Activated naive CD4-positive, alpha-beta T cell treated with anti-CD3 and anti-CD28 coated beads, Interleukin-2, amount 10 ng/mL, durations not matched to agents 7 days and 5 days (primary cell): ENCODE results near the gene IFNLR1.

Experiments used
- CTCF ChIA-PET: fragments of 350-600 bp; sonication (Branson Sonifier 250); formaldehyde crosslinking; loops from one replicate; lab custom pipeline; 2021; ENCODE audit warnings: antibody characterized with exemption; lab: Charles Lee
- DNase-seq: peaks from one replicate; pipeline ENCODE4 v3.0.0-alpha.2; 2020
- H3K27ac Mint-ChIP-seq: one replicate; pipeline ENCODE4 v1.8.0; 2021; ENCODE audit warnings: mild to moderate bottlenecking, moderate library complexity, mixed read lengths
- H3K27me3 Mint-ChIP-seq: one replicate; pipeline ENCODE4 v1.8.0; 2021; ENCODE audit warnings: mild to moderate bottlenecking, mixed read lengths
- H3K36me3 Mint-ChIP-seq: one replicate; pipeline ENCODE4 v1.8.0; 2021; ENCODE audit warnings: mixed read lengths
- H3K4me1 Mint-ChIP-seq: one replicate; pipeline ENCODE4 v1.8.0; 2021; ENCODE audit warnings: mixed read lengths
- H3K4me3 Mint-ChIP-seq: one replicate; pipeline ENCODE4 v1.8.0; 2021; ENCODE audit warnings: mild to moderate bottlenecking, moderate library complexity, mixed read lengths
- H3K9me3 Mint-ChIP-seq: one replicate; pipeline ENCODE4 v1.8.0; 2021; ENCODE audit warnings: mixed read lengths

The IFNLR1 gene

DNA sequence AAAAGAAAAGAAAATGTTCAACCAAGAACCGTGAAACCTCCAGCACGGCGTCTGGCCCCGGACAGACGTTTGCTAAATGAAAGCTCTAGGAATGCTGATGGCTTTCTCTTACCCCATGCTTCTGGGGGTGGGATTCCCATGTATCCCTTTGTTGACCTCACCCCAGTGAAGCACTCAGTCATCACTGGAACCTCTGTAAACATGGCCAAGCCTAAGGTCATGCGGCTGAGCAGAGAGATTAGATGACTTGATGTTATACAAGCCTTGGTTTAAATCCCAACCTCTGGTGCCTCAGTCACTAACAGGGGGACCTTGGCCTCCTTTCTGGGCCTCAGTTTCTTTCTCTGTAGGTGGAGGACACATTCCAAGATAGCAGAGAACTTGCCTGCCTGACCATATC is 72.3 kb downstream of the IFNLR1 start:
- H3K36me3 Mint-ChIP-seq: no peaks in the 10 kb centered on the region
- CTCF ChIA-PET: interaction anchor here (1.1 to 1.4 kb wide), 2 partner anchors 43 to 304 kb away, joined by 3 to 6 read pairs; no protein-coding TSS in a partner anchor
- H3K27ac Mint-ChIP-seq: no peak overlapping the region
- peak; percentile 8 for DNase-seq
- no peaks in the 10 kb centered on the region for H3K9me3 Mint-ChIP-seq
- peaks cover 80% of the 10 kb centered on the region for H3K27me3 Mint-ChIP-seq
- H3K4me3 Mint-ChIP-seq: no peak overlapping the region
- H3K4me1 Mint-ChIP-seq: peaks cover 7% of the 10 kb centered on the region

DNA sequence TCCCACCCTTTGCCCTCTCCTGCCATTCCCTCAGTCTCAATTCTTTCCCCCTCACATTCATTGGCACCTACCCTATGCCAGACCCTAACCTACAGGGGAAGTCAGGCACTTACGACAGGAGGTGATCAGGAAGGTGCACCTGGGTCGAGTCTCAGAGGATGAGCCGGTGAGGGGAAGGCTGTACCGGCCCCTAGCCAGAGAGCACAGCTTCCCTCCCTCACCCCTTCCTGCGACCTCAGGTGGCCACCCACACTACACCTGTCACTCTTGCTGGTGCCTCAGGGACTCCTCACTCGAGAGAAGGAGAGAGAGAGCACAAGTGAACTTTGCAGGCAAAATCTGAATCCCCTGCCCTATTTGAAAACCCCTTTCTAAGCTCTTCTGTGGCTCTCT is 73.5 kb downstream of the IFNLR1 start:
- Mint-ChIP-seq H3K27ac (no peak overlapping the region), H3K4me1 (peaks cover 7% of the 10 kb centered on the region), H3K9me3 (no peaks in the 10 kb centered on the region), H3K36me3 (no peaks in the 10 kb centered on the region), H3K4me3 (no peak overlapping the region), H3K27me3 (peaks cover 74% of the 10 kb centered on the region)
- CTCF ChIA-PET: interaction anchor here (1.1 to 1.4 kb wide), 2 partner anchors 42 to 303 kb away, joined by 3 to 6 read pairs; no protein-coding TSS in a partner anchor
- DNase-seq: peak; percentile 11

DNA sequence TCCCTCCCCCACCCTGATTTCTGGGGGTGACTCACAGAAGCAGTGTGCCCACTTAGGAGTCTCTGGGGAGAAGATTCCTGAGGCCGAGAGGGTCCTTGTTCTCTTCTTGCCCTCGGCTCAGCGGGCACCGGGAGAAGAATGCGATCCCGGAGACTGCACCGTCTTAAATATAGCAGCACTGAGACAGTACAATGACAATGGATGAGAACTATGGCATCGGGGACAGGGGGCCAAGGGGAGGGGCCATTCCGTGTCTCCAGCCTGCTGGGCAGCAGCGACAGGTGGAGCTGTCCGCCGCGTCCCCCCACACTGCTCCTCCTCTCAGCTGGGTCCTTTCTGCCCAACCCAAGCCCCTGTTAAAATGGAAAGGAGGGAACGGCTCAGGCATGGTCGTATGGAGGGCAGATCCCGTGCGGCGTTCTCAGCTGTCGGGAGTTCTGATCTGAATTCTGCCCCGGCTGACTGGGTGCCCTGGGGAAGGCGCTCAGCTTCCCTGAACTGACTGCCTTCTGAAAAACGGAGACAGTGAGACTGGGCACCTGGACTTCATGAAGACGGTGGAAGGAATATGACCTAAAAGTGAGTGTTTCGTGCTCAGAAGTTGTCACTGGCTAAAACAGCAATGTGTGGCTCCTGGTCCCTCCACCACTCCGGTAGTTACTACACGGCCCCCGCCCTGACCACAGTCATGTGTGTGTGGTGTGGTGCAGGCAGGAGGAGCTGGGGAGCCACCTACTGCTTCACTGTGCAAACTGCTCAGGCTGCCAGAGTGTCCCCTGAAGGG is 74.9 kb downstream of the IFNLR1 start, which contains the start of gene MYOM3:
Gene MYOM3, minus strand, starts transcription at position 140 of the 784 bp plus-strand sequence. CDS start 3,499 bp downstream, outside the sequence.
- peaks cover 65% of the 10 kb centered on the region for H3K27me3 Mint-ChIP-seq
- H3K36me3 Mint-ChIP-seq: no peaks in the 10 kb centered on the region
- CTCF ChIA-PET: interaction anchor here (0.6 to 2.9 kb wide), 3 partner anchors 41 to 302 kb away, joined by 3 to 15 read pairs (median 3); no protein-coding TSS in a partner anchor
- peaks cover 7% of the 10 kb centered on the region for H3K4me1 Mint-ChIP-seq
- H3K4me3 Mint-ChIP-seq: no peak within 1 kb of the TSS
- H3K9me3 Mint-ChIP-seq: no peaks in the 10 kb centered on the region
- H3K27ac Mint-ChIP-seq: no peak within 1 kb of the TSS
- peak; percentile 77 for DNase-seq

DNA sequence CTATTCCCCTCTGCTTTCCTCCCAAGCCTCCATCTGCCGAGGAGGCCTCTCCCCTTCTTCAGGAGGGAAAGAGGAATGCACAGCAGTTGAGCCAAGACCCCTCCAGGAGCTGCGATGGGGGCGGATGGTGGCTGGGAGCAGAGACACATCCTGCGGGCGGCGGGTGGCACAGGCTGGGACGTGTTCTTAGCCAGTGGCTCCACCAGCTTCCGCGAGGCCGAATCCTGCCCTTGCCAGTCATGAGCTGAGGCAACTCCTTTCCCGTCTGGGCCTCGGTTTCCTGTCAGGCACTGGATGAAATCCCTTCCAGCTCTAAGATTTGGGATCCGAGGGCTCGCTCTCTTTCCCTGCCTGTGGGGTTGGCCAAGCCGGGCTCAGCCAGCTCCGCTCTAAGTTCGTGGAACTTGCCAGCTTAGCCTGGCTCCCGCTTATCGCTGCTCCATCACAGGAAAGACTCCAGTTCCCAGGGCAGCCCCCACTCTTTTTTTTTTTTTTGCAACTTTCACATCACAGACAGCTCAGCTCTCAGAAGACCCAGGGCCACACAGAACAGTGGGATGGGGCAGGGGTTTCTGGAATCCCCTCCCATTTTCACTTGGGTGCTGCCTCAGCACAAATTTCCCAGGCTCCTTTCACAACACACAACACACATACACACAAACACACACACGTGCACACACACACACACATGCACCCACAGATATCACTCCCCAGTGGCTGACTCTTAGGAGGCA is 75.7 kb downstream of the IFNLR1 start:
- peaks cover 7% of the 10 kb centered on the region for H3K4me1 Mint-ChIP-seq
- no peak for DNase-seq
- no peaks in the 10 kb centered on the region for H3K9me3 Mint-ChIP-seq
- H3K27ac Mint-ChIP-seq: no peak overlapping the region
- no peaks in the 10 kb centered on the region for H3K36me3 Mint-ChIP-seq
- CTCF ChIA-PET: interaction anchor here (0.6 to 2.9 kb wide), 4 partner anchors 40 to 339 kb away, joined by 3 to 15 read pairs (median 3); no protein-coding TSS in a partner anchor
- H3K27me3 Mint-ChIP-seq: peaks cover 59% of the 10 kb centered on the region
- no peak overlapping the region for H3K4me3 Mint-ChIP-seq

DNA sequence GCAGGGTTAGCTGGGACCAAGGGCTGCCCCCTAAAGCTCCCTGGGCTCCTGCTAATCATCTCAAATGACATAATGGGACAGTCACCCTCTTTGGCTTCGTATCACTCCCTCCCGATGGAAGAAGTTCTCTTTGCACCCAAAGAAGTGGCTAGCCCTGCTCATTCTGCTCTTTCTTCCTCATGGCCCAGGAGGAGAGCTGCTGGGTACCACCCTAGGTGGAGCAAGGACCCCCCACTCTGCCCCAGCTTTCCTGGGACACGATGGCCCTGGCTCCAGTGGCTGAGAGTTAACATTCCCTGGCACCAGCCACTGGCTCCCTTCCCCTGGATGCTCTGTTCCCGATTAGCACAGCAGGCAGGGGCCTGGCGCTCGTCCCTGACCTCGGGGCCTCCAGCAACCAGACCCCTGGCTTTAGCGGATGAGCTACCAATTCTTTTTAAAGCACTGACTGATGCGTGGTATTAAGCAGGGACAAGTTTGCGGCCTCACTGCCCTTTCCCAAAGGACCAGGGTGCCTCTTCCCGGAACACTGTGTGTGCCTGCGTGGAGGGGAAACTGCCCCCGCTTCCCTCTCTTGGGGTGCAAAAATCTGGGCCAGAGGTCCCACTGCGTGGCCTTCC is 76.3 kb downstream of the IFNLR1 start:
- H3K36me3 Mint-ChIP-seq: no peaks in the 10 kb centered on the region
- H3K27ac Mint-ChIP-seq: no peak overlapping the region
- no peak for DNase-seq
- CTCF ChIA-PET: interaction anchor here (1.3 to 2.9 kb wide), 3 partner anchors 40 to 339 kb away, joined by 3 to 15 read pairs (median 3); no protein-coding TSS in a partner anchor
- peaks cover 7% of the 10 kb centered on the region for H3K4me1 Mint-ChIP-seq
- H3K27me3 Mint-ChIP-seq: peaks cover 56% of the 10 kb centered on the region
- no peak overlapping the region for H3K4me3 Mint-ChIP-seq
- H3K9me3 Mint-ChIP-seq: no peaks in the 10 kb centered on the region

- Mint-ChIP-seq H3K27ac (no peak overlapping the region), H3K27me3 (peaks cover 58% of the 10 kb centered on the region), H3K9me3 (no peaks in the 10 kb centered on the region), H3K36me3 (no peaks in the 10 kb centered on the region), H3K4me1 (peaks cover 7% of the 10 kb centered on the region), H3K4me3 (no peak overlapping the region)
- no peak for DNase-seq
- CTCF ChIA-PET: interaction anchor here (2.9 kb wide), 1 partner anchor 39 kb away, joined by 15 read pairs; no protein-coding TSS in a partner anchor
These were observed 77.2 kb downstream of the IFNLR1 start for GRCh38 chr1:24109686-24110475.

GRCh38 chr1:24109166-24109483 is 78.0 kb downstream of the IFNLR1 start:
- DNase-seq: no peak
- peaks cover 7% of the 10 kb centered on the region for H3K4me1 Mint-ChIP-seq
- peaks cover 50% of the 10 kb centered on the region for H3K27me3 Mint-ChIP-seq
- no peaks in the 10 kb centered on the region for H3K9me3 Mint-ChIP-seq
- no peaks in the 10 kb centered on the region for H3K36me3 Mint-ChIP-seq
- CTCF ChIA-PET: no interaction called here
- no peak overlapping the region for H3K27ac Mint-ChIP-seq
- no peak overlapping the region for H3K4me3 Mint-ChIP-seq

- DNase-seq: no peak
- CTCF ChIA-PET: interaction anchor here (1.0 kb wide), 1 partner anchor 299 kb away, joined by 3 read pairs; no protein-coding TSS in a partner anchor
- no peak overlapping the region for H3K27ac Mint-ChIP-seq
- peaks cover 7% of the 10 kb centered on the region for H3K4me1 Mint-ChIP-seq
- H3K36me3 Mint-ChIP-seq: no peaks in the 10 kb centered on the region
- H3K4me3 Mint-ChIP-seq: no peak overlapping the region
- no peaks in the 10 kb centered on the region for H3K9me3 Mint-ChIP-seq
- peaks cover 44% of the 10 kb centered on the region for H3K27me3 Mint-ChIP-seq
These were observed 78.5 kb downstream of the IFNLR1 start for GRCh38 chr1:24108334-24109165.

GRCh38 chr1:24107462-24108138 is 79.5 kb downstream of the IFNLR1 start:
- CTCF ChIA-PET: interaction anchor here (1.0 kb wide), 1 partner anchor 298 kb away, joined by 3 read pairs; no protein-coding TSS in a partner anchor
- peaks cover 7% of the 10 kb centered on the region for H3K4me1 Mint-ChIP-seq
- no peak overlapping the region for H3K4me3 Mint-ChIP-seq
- H3K9me3 Mint-ChIP-seq: no peaks in the 10 kb centered on the region
- no peaks in the 10 kb centered on the region for H3K36me3 Mint-ChIP-seq
- no peak overlapping the region for H3K27ac Mint-ChIP-seq
- peaks cover 35% of the 10 kb centered on the region for H3K27me3 Mint-ChIP-seq
- no peak for DNase-seq

GRCh38 chr1:24105368-24106160 is 81.5 kb downstream of the IFNLR1 start:
- H3K27ac Mint-ChIP-seq: no peak overlapping the region
- CTCF ChIA-PET: interaction anchor here (1.6 kb wide), 1 partner anchor 279 kb away, joined by 3 read pairs; no protein-coding TSS in a partner anchor
- no peaks in the 10 kb centered on the region for H3K4me1 Mint-ChIP-seq
- no peak overlapping the region for H3K4me3 Mint-ChIP-seq
- H3K27me3 Mint-ChIP-seq: peaks cover 14% of the 10 kb centered on the region
- H3K36me3 Mint-ChIP-seq: no peaks in the 10 kb centered on the region
- H3K9me3 Mint-ChIP-seq: no peaks in the 10 kb centered on the region
- DNase-seq: no peak

GRCh38 chr1:24104854-24105253 is 82.2 kb downstream of the IFNLR1 start:
- DNase-seq: no peak
- CTCF ChIA-PET: interaction anchor here (1.6 kb wide), 1 partner anchor 280 kb away, joined by 3 read pairs; no protein-coding TSS in a partner anchor
- Mint-ChIP-seq H3K27me3 (peaks cover 7% of the 10 kb centered on the region), H3K27ac (no peak overlapping the region), H3K9me3 (no peaks in the 10 kb centered on the region), H3K4me1 (no peaks in the 10 kb centered on the region), H3K4me3 (no peak overlapping the region), H3K36me3 (no peaks in the 10 kb centered on the region)
